ENCODE results near the gene TENT5C.

- TF ChIP-seq CTCF (conservative IDR thresholded peaks at IDR 0.05 in 1 of 2, IDR thresholded peaks at IDR 0.05 in 1 of 2; ENCODE audit: extremely low read depth in 1 of 2, insufficient read depth in 1 of 2, low read depth in 1 of 2, low read length in 2 of 2) (no peak), EZH2 (IDR thresholded peaks at IDR 0.05; ENCODE audit: borderline replicate concordance, low read length) (no peak)
These were observed 25.4 kb upstream of the TENT5C start for GRCh38 chr1:117580436-117580835.

All from mammary epithelial cell (primary cell).